Smooth muscle cell (in vitro differentiated cells): Measurements from ENCODE around the gene IFIT2. TPM values are rescaled to one million over a fixed set of nuclear protein-coding genes. Genes with fewer than 3 reads are reported as not detected.

Experiments
- DNase-seq: peaks from one replicate; lab custom pipeline; 2025; ENCODE audit not compliant: unreplicated experiment; lab: John Stamatoyannopoulos, UW
- H2AFZ ChIP-seq: fragments of 200-600 bp; sonication (generic); 2 replicates; pipeline ENCODE4 v1.6.0; 2016; ENCODE audit warnings: antibody characterized with exemption, low read depth, mild to moderate bottlenecking
- H3F3A ChIP-seq: fragments of 200-600 bp; sonication (generic); 2 replicates; pipeline ENCODE4 v1.6.0; 2017; ENCODE audit warnings: antibody characterized with exemption, low read depth
- H3K27ac ChIP-seq: fragments of 200-600 bp; sonication (generic); 2 replicates; pipeline ENCODE4 v1.5.1; 2016; ENCODE audit warnings: low read depth, mild to moderate bottlenecking
- H3K27me3 ChIP-seq: fragments of 200-600 bp; sonication (generic); 2 replicates; pipeline ENCODE4 v1.6.1; 2016; ENCODE audit warnings: low read depth, mild to moderate bottlenecking
- H3K36me3 ChIP-seq: fragments of 200-600 bp; sonication (generic); 2 replicates; pipeline ENCODE4 v1.5.1; 2016; ENCODE audit warnings: low read depth
- H3K4me1 ChIP-seq: fragments of 200-600 bp; sonication (generic); 2 replicates; pipeline ENCODE4 v1.5.1; 2016; ENCODE audit warnings: low read depth
- H3K4me2 ChIP-seq: fragments of 200-600 bp; sonication (generic); 2 replicates; pipeline ENCODE4 v1.6.0; 2016; ENCODE audit warnings: mild to moderate bottlenecking
- H3K4me3 ChIP-seq: fragments of 200-600 bp; sonication (generic); 2 replicates; pipeline ENCODE4 v1.5.1; 2016; ENCODE audit warnings: mild to moderate bottlenecking
- H3K79me2 ChIP-seq: fragments of 200-600 bp; sonication (generic); 2 replicates; pipeline ENCODE4 v1.6.0; 2016; ENCODE audit warnings: low read depth, mild to moderate bottlenecking
- H3K9ac ChIP-seq: fragments of 200-600 bp; sonication (generic); 2 replicates; pipeline ENCODE4 v1.6.0; 2016; ENCODE audit warnings: low read depth
- H3K9me3 ChIP-seq: fragments of 200-600 bp; sonication (generic); replicated peaks from 2 replicates; pipeline ENCODE4 v1.5.1; 2016; ENCODE audit warnings: low read depth
- H4K20me1 ChIP-seq: fragments of 200-600 bp; sonication (generic); 2 replicates; pipeline ENCODE4 v1.6.0; 2016; ENCODE audit warnings: low read depth
- WGBS: methylation state at CpG from one replicate; pipeline ENCODE4 v1.1.7; 2016; ENCODE audit warnings: low lambda C conversion rate; 5-methylcytosine and 5-hydroxymethylcytosine counted together
- polyA plus RNA-seq: library from polyadenylated mRNA; unstranded; fragments of >200 nt; fragmentation: Nextera tagmentation; extraction: Ambion mirVana; gene quantifications from 2 replicates; pipeline ENCODE4 v1.2.1, GENCODE V29; 2016
- total RNA-seq: library from RNA; depleted of rRNA; stranded (reverse); fragments of >200 nt; gene quantifications from 2 replicates; pipeline ENCODE4 v1.2.3, GENCODE V29; 2014
- TF ChIP-seq, protein P1 (sequence below): fragments of 200-600 bp; sonication (generic); IDR thresholded peaks from 2 replicates; pipeline ENCODE4 v1.5.1; 2017; ENCODE audit warnings: borderline replicate concordance, mild to moderate bottlenecking, antibody characterized with exemption; ENCODE audit not compliant: insufficient read depth, poor library complexity, severe bottlenecking

IFIT2 gene
- total and polyA plus RNA-seq, 2 experiments from 2014 or later: 0.27 to 1.5 TPM

GRCh38 chr10:89278034-89278535, 23.8 kb upstream of the IFIT2 start:
- no peaks in the 10 kb centered on the region for H3K36me3 ChIP-seq
- no peaks in the 10 kb centered on the region for H3K79me2 ChIP-seq
- H4K20me1 ChIP-seq: no peaks in the 10 kb centered on the region
- H3K4me3 ChIP-seq: no peak overlapping the region
- WGBS: 4% methylated on average over 1 of the region's 1 CpG
- peak overlapping the region; percentile 73 for H3K9ac ChIP-seq
- H3K9me3 ChIP-seq: no peaks in the 10 kb centered on the region
- peak overlapping the region; percentile 71 for H3K4me2 ChIP-seq
- TF ChIP-seq, protein P1, sequence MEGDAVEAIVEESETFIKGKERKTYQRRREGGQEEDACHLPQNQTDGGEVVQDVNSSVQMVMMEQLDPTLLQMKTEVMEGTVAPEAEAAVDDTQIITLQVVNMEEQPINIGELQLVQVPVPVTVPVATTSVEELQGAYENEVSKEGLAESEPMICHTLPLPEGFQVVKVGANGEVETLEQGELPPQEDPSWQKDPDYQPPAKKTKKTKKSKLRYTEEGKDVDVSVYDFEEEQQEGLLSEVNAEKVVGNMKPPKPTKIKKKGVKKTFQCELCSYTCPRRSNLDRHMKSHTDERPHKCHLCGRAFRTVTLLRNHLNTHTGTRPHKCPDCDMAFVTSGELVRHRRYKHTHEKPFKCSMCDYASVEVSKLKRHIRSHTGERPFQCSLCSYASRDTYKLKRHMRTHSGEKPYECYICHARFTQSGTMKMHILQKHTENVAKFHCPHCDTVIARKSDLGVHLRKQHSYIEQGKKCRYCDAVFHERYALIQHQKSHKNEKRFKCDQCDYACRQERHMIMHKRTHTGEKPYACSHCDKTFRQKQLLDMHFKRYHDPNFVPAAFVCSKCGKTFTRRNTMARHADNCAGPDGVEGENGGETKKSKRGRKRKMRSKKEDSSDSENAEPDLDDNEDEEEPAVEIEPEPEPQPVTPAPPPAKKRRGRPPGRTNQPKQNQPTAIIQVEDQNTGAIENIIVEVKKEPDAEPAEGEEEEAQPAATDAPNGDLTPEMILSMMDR: no peak
- peaks cover 2% of the 10 kb centered on the region for H3K4me1 ChIP-seq
- H3K27ac ChIP-seq: peak overlapping the region; percentile 91
- H3F3A ChIP-seq: peaks cover 15% of the 10 kb centered on the region
- H3K27me3 ChIP-seq: no peaks in the 10 kb centered on the region
- DNase-seq: no peak
- peak overlapping the region; percentile 9 for H2AFZ ChIP-seq

DNA sequence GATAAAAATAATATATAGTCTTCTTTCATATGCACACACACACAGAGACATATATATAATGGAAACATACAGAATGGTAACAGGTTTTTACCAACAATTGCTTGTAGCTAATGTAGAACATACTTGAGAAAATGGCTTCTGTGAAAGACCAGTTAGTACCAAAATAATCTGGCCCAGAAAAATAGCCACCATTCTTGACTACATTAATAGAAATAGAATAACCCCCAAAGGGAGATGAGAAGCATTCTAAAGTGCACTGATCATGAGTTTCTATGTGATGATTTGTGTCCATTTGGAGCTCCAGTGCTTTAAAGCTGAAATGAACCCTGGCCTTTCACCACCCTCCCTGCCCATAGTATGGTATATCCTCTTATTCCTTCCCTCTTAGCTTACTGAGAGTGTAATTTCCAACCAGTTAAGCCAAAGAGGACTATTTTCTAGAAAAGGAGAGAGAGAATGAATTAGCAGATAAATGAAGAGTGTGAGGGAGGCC, 22.9 kb upstream of the IFIT2 start:
- H4K20me1 ChIP-seq: no peaks in the 10 kb centered on the region
- no peak overlapping the region for H3K9ac ChIP-seq
- H3K9me3 ChIP-seq: no peaks in the 10 kb centered on the region
- no peak overlapping the region for H2AFZ ChIP-seq
- H3K36me3 ChIP-seq: no peaks in the 10 kb centered on the region
- H3K27me3 ChIP-seq: no peaks in the 10 kb centered on the region
- peaks cover 21% of the 10 kb centered on the region for H3F3A ChIP-seq
- H3K4me1 ChIP-seq: peaks cover 11% of the 10 kb centered on the region
- TF ChIP-seq, protein P1: no peak
- H3K4me3 ChIP-seq: no peak overlapping the region
- no peak overlapping the region for H3K27ac ChIP-seq
- no peak for DNase-seq
- H3K79me2 ChIP-seq: no peaks in the 10 kb centered on the region
- no peak overlapping the region for H3K4me2 ChIP-seq

GRCh38 chr10:89279421-89279869, 22.4 kb upstream of the IFIT2 start:
- Histone ChIP-seq H2AFZ (no peak overlapping the region), H3K27me3 (no peaks in the 10 kb centered on the region), H3K36me3 (no peaks in the 10 kb centered on the region), H3K4me1 (peaks cover 16% of the 10 kb centered on the region), H3K9me3 (no peaks in the 10 kb centered on the region), H3K27ac (no peak overlapping the region), H3K4me3 (no peak overlapping the region), H3K79me2 (no peaks in the 10 kb centered on the region), H3F3A (peaks cover 24% of the 10 kb centered on the region), H3K4me2 (no peak overlapping the region), H3K9ac (no peak overlapping the region), H4K20me1 (no peaks in the 10 kb centered on the region)
- 95% methylated on average over 1 of the region's 1 CpG for WGBS
- DNase-seq: no peak
- TF ChIP-seq, protein P1: no peak

DNA sequence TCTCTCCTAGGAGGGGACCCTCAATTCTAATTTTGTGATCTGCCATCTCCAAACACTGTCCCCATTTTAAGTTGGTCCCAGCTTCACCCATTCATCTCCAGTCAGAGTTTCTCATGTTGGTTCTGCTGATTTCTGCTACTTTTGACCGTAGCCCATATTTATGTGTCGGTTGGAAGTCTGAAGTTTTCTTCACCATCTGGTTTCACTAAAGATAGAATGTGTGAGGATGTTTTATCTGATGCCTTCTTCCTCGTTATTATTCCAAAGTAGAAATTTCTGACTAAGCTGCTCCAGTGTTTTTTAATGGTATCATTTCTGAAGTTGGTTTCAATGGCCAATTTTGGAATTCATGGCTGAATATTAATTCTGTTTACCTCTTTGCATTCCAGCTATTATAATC, 21.3 kb upstream of the IFIT2 start:
- peaks cover 17% of the 10 kb centered on the region for H3K4me1 ChIP-seq
- no peak overlapping the region for H3K27ac ChIP-seq
- no peak overlapping the region for H2AFZ ChIP-seq
- H3F3A ChIP-seq: peaks cover 24% of the 10 kb centered on the region
- H3K36me3 ChIP-seq: no peaks in the 10 kb centered on the region
- H3K79me2 ChIP-seq: no peaks in the 10 kb centered on the region
- H4K20me1 ChIP-seq: no peaks in the 10 kb centered on the region
- no peak overlapping the region for H3K9ac ChIP-seq
- H3K4me2 ChIP-seq: no peak overlapping the region
- H3K9me3 ChIP-seq: no peaks in the 10 kb centered on the region
- no peak for DNase-seq
- H3K4me3 ChIP-seq: no peak overlapping the region
- H3K27me3 ChIP-seq: no peaks in the 10 kb centered on the region
- TF ChIP-seq, protein P1: no peak
- 38% methylated on average over 3 of the region's 3 CpGs for WGBS
